ENCODE results near the gene RAPGEF5. TPM values are rescaled to one million over a fixed set of nuclear protein-coding genes. Genes with fewer than 3 reads are reported as not detected.

The RAPGEF5 gene
- total RNA-seq, 2 experiments from 2014 or later = 0.60 to 0.69 TPM

- CTCF ChIA-PET = interaction anchor here (1.2 kb wide), 1 partner anchor 8 kb away, joined by 3 read pairs; no protein-coding TSS in a partner anchor
- POLR2A ChIA-PET = no interaction called here
Measured at GRCh38 chr7:22144950-22145349, 212.0 kb downstream of the RAPGEF5 start.

GRCh38 chr7:22143491-22143890 is 213.5 kb downstream of the RAPGEF5 start:
- ChIA-PET POLR2A (no interaction called here), CTCF (no interaction called here)
- DNase-seq = no peak
- H3K27ac Mint-ChIP-seq = no peak overlapping the region
- H3K4me3 Mint-ChIP-seq = no peak overlapping the region
- H3K36me3 Mint-ChIP-seq (ENCODE audit: low read depth) = peaks cover 3% of the 10 kb centered on the region
- peaks cover 16% of the 10 kb centered on the region for H3K4me1 Mint-ChIP-seq
- peaks cover 9% of the 10 kb centered on the region for H3K27me3 Mint-ChIP-seq
- H3K9me3 Mint-ChIP-seq = no peaks in the 10 kb centered on the region

More at GRCh38 chr7:22144950-22145349, 212.0 kb downstream of the RAPGEF5 start:
- Mint-ChIP-seq H3K27ac (no peak overlapping the region), H3K9me3 (no peaks in the 10 kb centered on the region), H3K4me1 (peaks cover 17% of the 10 kb centered on the region), H3K27me3 (peaks cover 9% of the 10 kb centered on the region), H3K36me3 (ENCODE audit: low read depth) (peaks cover 3% of the 10 kb centered on the region), H3K4me3 (no peak overlapping the region)
- no peak for DNase-seq

- Mint-ChIP-seq H3K9me3 (no peaks in the 10 kb centered on the region), H3K4me3 (no peak overlapping the region), H3K27ac (no peak overlapping the region), H3K36me3 (ENCODE audit: low read depth) (peaks cover 3% of the 10 kb centered on the region), H3K4me1 (peaks cover 7% of the 10 kb centered on the region), H3K27me3 (peaks cover 9% of the 10 kb centered on the region)
- DNase-seq = no peak
- ChIA-PET CTCF (no interaction called here), POLR2A (interaction anchor here (0.6 kb wide), 1 partner anchor 50 kb away, joined by 3 read pairs; no protein-coding TSS in a partner anchor)
Measured at GRCh38 chr7:22142572-22142971, 214.4 kb downstream of the RAPGEF5 start.

GRCh38 chr7:22141355-22141754 is 215.6 kb downstream of the RAPGEF5 start:
- H3K27ac Mint-ChIP-seq = no peak overlapping the region
- CTCF ChIA-PET = no interaction called here
- no peaks in the 10 kb centered on the region for H3K9me3 Mint-ChIP-seq

GRCh38 chr7:22140578-22140977 is 216.4 kb downstream of the RAPGEF5 start:
- no peak for DNase-seq
- Mint-ChIP-seq H3K9me3 (no peaks in the 10 kb centered on the region), H3K27me3 (peaks cover 7% of the 10 kb centered on the region), H3K4me1 (no peaks in the 10 kb centered on the region), H3K4me3 (no peak overlapping the region), H3K27ac (no peak overlapping the region), H3K36me3 (ENCODE audit: low read depth) (no peaks in the 10 kb centered on the region)
- POLR2A ChIA-PET = no interaction called here
- CTCF ChIA-PET = interaction anchor here (0.5 to 0.9 kb wide), 2 partner anchors 17 to 63 kb away, joined by 3 read pairs; no protein-coding TSS in a partner anchor

More at GRCh38 chr7:22141355-22141754, 215.6 kb downstream of the RAPGEF5 start:
- POLR2A ChIA-PET = no interaction called here
- H3K4me3 Mint-ChIP-seq = no peak overlapping the region
- DNase-seq = no peak
- no peaks in the 10 kb centered on the region for H3K4me1 Mint-ChIP-seq
- peaks cover 7% of the 10 kb centered on the region for H3K27me3 Mint-ChIP-seq
- no peaks in the 10 kb centered on the region for H3K36me3 Mint-ChIP-seq (ENCODE audit: low read depth)

GRCh38 chr7:22138886-22139285 is 218.1 kb downstream of the RAPGEF5 start:
- CTCF ChIA-PET = no interaction called here
- H3K27me3 Mint-ChIP-seq = peaks cover 9% of the 10 kb centered on the region
- H3K4me1 Mint-ChIP-seq = no peaks in the 10 kb centered on the region
- H3K9me3 Mint-ChIP-seq = no peaks in the 10 kb centered on the region
- no peak overlapping the region for H3K27ac Mint-ChIP-seq
- no peak for DNase-seq
- H3K4me3 Mint-ChIP-seq = no peak overlapping the region
- POLR2A ChIA-PET = no interaction called here
- no peaks in the 10 kb centered on the region for H3K36me3 Mint-ChIP-seq (ENCODE audit: low read depth)

- Mint-ChIP-seq H3K27me3 (peaks cover 11% of the 10 kb centered on the region), H3K4me1 (no peaks in the 10 kb centered on the region), H3K36me3 (ENCODE audit: low read depth) (no peaks in the 10 kb centered on the region), H3K4me3 (no peak overlapping the region), H3K27ac (no peak overlapping the region), H3K9me3 (no peaks in the 10 kb centered on the region)
- no peak for DNase-seq
- ChIA-PET CTCF (interaction anchor here (0.6 kb wide), 1 partner anchor 477 kb away, joined by 3 read pairs; no protein-coding TSS in a partner anchor), POLR2A (no interaction called here)
Measured at GRCh38 chr7:22138106-22138505, 218.8 kb downstream of the RAPGEF5 start.

GRCh38 chr7:22137466-22137865 is 219.5 kb downstream of the RAPGEF5 start:
- Mint-ChIP-seq H3K36me3 (ENCODE audit: low read depth) (no peaks in the 10 kb centered on the region), H3K4me3 (no peak overlapping the region), H3K4me1 (no peaks in the 10 kb centered on the region), H3K27ac (no peak overlapping the region), H3K9me3 (no peaks in the 10 kb centered on the region), H3K27me3 (peaks cover 11% of the 10 kb centered on the region)
- POLR2A ChIA-PET = no interaction called here
- DNase-seq = no peak
- CTCF ChIA-PET = interaction anchor here (0.6 kb wide), 1 partner anchor 478 kb away, joined by 3 read pairs; no protein-coding TSS in a partner anchor

- Mint-ChIP-seq H3K4me3 (no peak overlapping the region), H3K9me3 (no peaks in the 10 kb centered on the region), H3K27ac (no peak overlapping the region), H3K36me3 (ENCODE audit: low read depth) (no peaks in the 10 kb centered on the region), H3K27me3 (peaks cover 14% of the 10 kb centered on the region), H3K4me1 (no peaks in the 10 kb centered on the region)
- ChIA-PET POLR2A (no interaction called here), CTCF (no interaction called here)
- DNase-seq = no peak
Measured at GRCh38 chr7:22137026-22137425, 219.9 kb downstream of the RAPGEF5 start.

GRCh38 chr7:22129819-22130580 is 227.0 kb downstream of the RAPGEF5 start:
- no peaks in the 10 kb centered on the region for H3K4me1 Mint-ChIP-seq
- no peaks in the 10 kb centered on the region for H3K36me3 Mint-ChIP-seq (ENCODE audit: low read depth)
- DNase-seq = no peak
- no peaks in the 10 kb centered on the region for H3K9me3 Mint-ChIP-seq
- POLR2A ChIA-PET = no interaction called here
- CTCF ChIA-PET = interaction anchor here (1.0 to 1.4 kb wide), 2 partner anchors 20 to 341 kb away, joined by 3 read pairs; no protein-coding TSS in a partner anchor
- H3K27ac Mint-ChIP-seq = no peak overlapping the region
- no peak overlapping the region for H3K4me3 Mint-ChIP-seq
- H3K27me3 Mint-ChIP-seq = peaks cover 24% of the 10 kb centered on the region

GRCh38 chr7:22129166-22129565 is 227.8 kb downstream of the RAPGEF5 start:
- Mint-ChIP-seq H3K4me1 (no peaks in the 10 kb centered on the region), H3K27ac (no peak overlapping the region), H3K27me3 (peaks cover 21% of the 10 kb centered on the region), H3K9me3 (no peaks in the 10 kb centered on the region), H3K4me3 (no peak overlapping the region), H3K36me3 (ENCODE audit: low read depth) (no peaks in the 10 kb centered on the region)
- no peak for DNase-seq
- POLR2A ChIA-PET = no interaction called here
- CTCF ChIA-PET = interaction anchor here (0.6 kb wide), 1 partner anchor 888 kb away, joined by 5 read pairs; no protein-coding TSS in a partner anchor

- Mint-ChIP-seq H3K9me3 (no peaks in the 10 kb centered on the region), H3K4me1 (no peaks in the 10 kb centered on the region), H3K4me3 (no peak overlapping the region), H3K36me3 (ENCODE audit: low read depth) (no peaks in the 10 kb centered on the region), H3K27ac (no peak overlapping the region), H3K27me3 (peaks cover 18% of the 10 kb centered on the region)
- ChIA-PET POLR2A (interaction anchor here (0.6 kb wide), 1 partner anchor 63 kb away, joined by 3 read pairs; no protein-coding TSS in a partner anchor), CTCF (interaction anchor here (0.6 to 1.2 kb wide), 3 partner anchors 162 to 888 kb away, joined by 3 to 5 read pairs (median 3); no protein-coding TSS in a partner anchor)
- no peak for DNase-seq
Measured at GRCh38 chr7:22128528-22128920, 228.4 kb downstream of the RAPGEF5 start.

- H3K27me3 Mint-ChIP-seq = peaks cover 16% of the 10 kb centered on the region
Measured at GRCh38 chr7:22127835-22128527, 229.0 kb downstream of the RAPGEF5 start.

More at GRCh38 chr7:22127835-22128527, 229.0 kb downstream of the RAPGEF5 start:
- H3K4me3 Mint-ChIP-seq = no peak overlapping the region
- no peaks in the 10 kb centered on the region for H3K36me3 Mint-ChIP-seq (ENCODE audit: low read depth)
- H3K4me1 Mint-ChIP-seq = no peaks in the 10 kb centered on the region
- no peak for DNase-seq
- POLR2A ChIA-PET = interaction anchor here (0.6 kb wide), 1 partner anchor 63 kb away, joined by 3 read pairs; no protein-coding TSS in a partner anchor
- H3K9me3 Mint-ChIP-seq = no peaks in the 10 kb centered on the region
- CTCF ChIA-PET = interaction anchor here (0.8 to 1.2 kb wide), 2 partner anchors 161 to 353 kb away, joined by 3 read pairs; no protein-coding TSS in a partner anchor
- no peak overlapping the region for H3K27ac Mint-ChIP-seq

All from activated CD4-positive, alpha-beta T cell treated with anti-CD3 and anti-CD28 coated beads, Interleukin-2, amount 10 ng/mL, durations not matched to agents 7 days and 5 days (primary cell).